LNCaP clone FGC (cell line): ENCODE measurements around the gene CLSTN2.

Source experiments
- DNase-seq: peaks from one replicate; pipeline ENCODE4 v3.0.0-alpha.2; 2011; ENCODE audit warnings: low read depth
- H3K4me3 ChIP-seq: 2 replicates; pipeline ENCODE4 v1.5.1; 2011; ENCODE audit warnings: mild to moderate bottlenecking, low read depth, low read length, control low read depth
- TF ChIP-seq, protein P1 (sequence below): IDR thresholded peaks from 2 replicates; pipeline ENCODE4 v1.5.1; 2012; ENCODE audit warnings: mild to moderate bottlenecking; ENCODE audit not compliant: control insufficient read depth, insufficient read depth; ENCODE audit errors: extremely low read depth

CLSTN2 gene

GRCh38 chr3:140148824-140149390 lies 213.9 kb downstream of the CLSTN2 start:
- H3K4me3 ChIP-seq = no peak overlapping the region
- TF ChIP-seq, protein P1, sequence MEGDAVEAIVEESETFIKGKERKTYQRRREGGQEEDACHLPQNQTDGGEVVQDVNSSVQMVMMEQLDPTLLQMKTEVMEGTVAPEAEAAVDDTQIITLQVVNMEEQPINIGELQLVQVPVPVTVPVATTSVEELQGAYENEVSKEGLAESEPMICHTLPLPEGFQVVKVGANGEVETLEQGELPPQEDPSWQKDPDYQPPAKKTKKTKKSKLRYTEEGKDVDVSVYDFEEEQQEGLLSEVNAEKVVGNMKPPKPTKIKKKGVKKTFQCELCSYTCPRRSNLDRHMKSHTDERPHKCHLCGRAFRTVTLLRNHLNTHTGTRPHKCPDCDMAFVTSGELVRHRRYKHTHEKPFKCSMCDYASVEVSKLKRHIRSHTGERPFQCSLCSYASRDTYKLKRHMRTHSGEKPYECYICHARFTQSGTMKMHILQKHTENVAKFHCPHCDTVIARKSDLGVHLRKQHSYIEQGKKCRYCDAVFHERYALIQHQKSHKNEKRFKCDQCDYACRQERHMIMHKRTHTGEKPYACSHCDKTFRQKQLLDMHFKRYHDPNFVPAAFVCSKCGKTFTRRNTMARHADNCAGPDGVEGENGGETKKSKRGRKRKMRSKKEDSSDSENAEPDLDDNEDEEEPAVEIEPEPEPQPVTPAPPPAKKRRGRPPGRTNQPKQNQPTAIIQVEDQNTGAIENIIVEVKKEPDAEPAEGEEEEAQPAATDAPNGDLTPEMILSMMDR = no peak
- no peak for DNase-seq

DNA sequence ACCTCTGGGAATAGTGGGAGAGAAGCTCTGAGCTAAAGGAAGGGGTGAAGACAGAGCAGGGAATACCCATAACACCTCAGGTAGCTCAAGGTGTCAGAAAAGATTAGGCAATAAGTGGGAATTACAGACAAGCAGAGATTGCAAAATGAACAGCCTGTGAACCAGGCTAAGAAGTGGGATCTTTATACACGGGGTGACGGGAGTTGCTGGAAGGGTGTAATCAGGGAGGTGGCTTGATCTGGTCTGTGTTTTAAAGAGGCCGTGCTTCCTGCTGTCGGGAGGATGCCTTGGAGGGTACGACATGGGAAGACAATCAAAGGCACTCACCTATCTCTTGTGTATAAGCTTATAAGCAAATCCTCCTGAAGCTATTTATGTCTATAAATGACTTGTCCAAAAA lies 216.3 kb downstream of the CLSTN2 start:
- DNase-seq = no peak
- TF ChIP-seq, protein P1 = no peak
- no peak overlapping the region for H3K4me3 ChIP-seq

DNA sequence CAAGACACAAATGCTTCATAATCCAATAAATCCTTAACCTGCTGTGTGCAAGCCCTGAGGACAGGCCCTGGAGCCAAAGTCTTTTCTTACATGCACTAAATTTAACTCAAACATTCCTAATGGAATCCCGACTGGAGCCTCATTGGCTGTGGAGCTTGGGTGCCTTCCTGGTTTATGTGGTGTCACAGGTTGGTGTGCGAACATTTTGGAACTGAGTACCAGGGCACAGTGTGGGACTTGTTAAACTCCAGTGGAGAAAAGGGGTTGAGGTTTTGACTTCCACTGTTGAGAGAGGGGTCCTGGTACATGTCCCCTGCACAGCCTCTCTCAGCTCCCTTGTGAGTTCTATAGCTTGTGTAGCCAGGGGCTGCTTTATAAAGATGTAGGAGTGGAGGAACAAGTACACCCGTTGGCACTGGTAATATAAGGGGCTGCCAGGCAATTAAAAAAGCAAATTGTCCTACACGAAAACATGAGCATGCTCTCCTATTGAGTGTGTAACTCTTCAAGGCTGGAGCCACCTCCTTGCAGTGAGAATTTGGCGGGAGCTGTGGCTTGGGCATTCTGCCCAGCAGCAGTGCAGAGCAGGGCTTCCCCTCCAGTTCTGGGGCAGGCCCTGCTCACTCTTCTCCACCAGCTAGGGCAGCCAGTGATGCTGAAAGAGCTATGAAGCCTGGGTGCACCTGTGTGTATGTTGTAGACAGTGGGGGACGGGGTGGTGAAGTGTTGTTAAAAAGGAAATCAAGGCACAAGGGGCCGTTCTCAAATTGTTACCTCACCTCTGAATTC lies 218.1 kb downstream of the CLSTN2 start:
- DNase-seq = no peak
- no peak overlapping the region for H3K4me3 ChIP-seq
- TF ChIP-seq, protein P1 = no peak

DNA sequence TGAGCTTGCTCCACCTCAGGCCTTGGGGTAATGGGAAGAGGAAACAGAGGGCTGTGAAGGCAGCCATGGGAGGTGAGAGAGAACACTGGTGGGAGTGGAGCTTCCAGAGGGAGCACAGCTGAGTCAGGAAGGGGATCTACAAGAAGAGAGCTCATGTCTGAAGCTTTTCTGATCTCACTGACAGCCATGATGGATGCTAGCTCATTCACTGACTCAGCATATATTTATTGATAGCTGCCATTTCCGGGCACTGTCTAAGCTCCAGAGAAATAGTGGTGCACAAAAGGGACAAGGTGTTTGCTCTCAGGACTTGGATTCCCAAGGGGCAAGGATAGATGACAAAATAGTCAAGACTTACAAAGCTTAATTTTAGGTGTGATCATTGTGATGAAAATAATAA lies 218.8 kb downstream of the CLSTN2 start:
- TF ChIP-seq, protein P1 = no peak
- DNase-seq = no peak
- no peak overlapping the region for H3K4me3 ChIP-seq

DNA sequence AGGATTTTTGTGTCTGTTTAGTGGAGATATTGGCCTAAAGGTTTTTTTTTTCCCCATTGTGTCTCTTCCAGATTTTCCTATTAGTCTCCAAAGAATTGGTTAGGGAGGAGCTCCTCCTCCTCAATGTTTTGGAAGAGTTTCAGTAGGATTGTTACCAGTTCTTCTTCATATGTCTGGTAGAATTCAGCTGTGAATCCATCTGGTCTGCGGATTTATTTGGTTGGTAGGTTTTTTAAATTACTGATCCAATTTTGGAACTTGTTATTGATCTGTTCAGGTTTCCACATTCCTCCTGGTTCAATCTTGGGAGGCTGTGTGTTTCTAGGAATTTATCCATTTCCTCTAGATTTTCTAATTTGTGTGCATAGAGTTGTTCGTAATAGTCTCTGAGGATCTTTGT lies 222.2 kb downstream of the CLSTN2 start:
- DNase-seq = no peak
- TF ChIP-seq, protein P1 = no peak
- H3K4me3 ChIP-seq = no peak overlapping the region

DNA sequence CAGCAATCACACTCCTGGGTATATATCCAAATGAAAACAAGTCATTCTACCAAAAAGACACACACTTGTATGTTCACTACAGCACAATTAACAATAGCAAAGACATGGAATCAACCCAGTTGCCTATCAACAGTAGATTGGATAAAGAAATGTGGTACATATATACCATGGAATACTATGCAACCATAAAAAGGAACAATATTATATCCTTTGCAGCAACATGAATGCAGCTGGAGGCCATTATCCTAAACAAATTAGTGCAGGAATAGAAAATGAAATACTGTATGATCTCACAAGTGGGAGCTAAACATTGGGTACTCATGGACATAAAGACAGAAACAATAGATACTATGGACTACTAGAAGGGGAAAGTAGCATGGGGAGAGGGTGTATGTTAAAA lies 224.7 kb downstream of the CLSTN2 start:
- TF ChIP-seq, protein P1 = no peak
- DNase-seq = no peak
- H3K4me3 ChIP-seq = no peak overlapping the region
